ENCODE measurements around the gene CMPK2. TPM values are rescaled to one million over a fixed set of nuclear protein-coding genes. Genes with fewer than 3 reads are reported as not detected.

The CMPK2 gene
- total RNA-seq, 1 experiment from 2014 or later = 5.0 TPM

- no peak for TF ChIP-seq EZH2 (IDR thresholded peaks at IDR 0.05; ENCODE audit: low read length, unreplicated experiment)
- no peak for TF ChIP-seq EZH2phosphoT487 (IDR thresholded peaks at IDR 0.05; ENCODE audit: borderline replicate concordance, low read length)
- no peak for TF ChIP-seq CTCF (conservative IDR thresholded peaks at IDR 0.05; ENCODE audit: low read depth, low read length)
- Histone ChIP-seq H3K36me3 (ENCODE audit: low read depth, low read length) (no peaks in the 10 kb centered on the region), H3K4me3 (ENCODE audit: low read length) (no peak overlapping the region), H3F3A (ENCODE audit: low read length, unreplicated experiment) (no peaks in the 10 kb centered on the region), H3K9ac (ENCODE audit: low read length) (no peak overlapping the region), H3K9me2 (replicated peaks; ENCODE audit: low read length) (no peaks in the 10 kb centered on the region), H3K4me2 (ENCODE audit: low read length) (no peak overlapping the region), H4K20me1 (ENCODE audit: low read length) (no peaks in the 10 kb centered on the region), H2AFZ (ENCODE audit: low read length) (no peak overlapping the region), H3K4me1 (ENCODE audit: insufficient read depth, low read length) (peaks cover 17% of the 10 kb centered on the region), H3K79me2 (ENCODE audit: low read length) (no peaks in the 10 kb centered on the region), H3K27me3 (ENCODE audit: low read length) (peaks cover 18% of the 10 kb centered on the region), H3K27ac (ENCODE audit: low read length) (no peak overlapping the region), H3K9me3 (ENCODE audit: low read length) (no peaks in the 10 kb centered on the region)
- ChIA-PET POLR2A (ENCODE audit: unreplicated experiment) (no interaction called here), CTCF (no interaction called here)
- no peak for DNase-seq
- intact Hi-C loops (cut with micrococcal nuclease) = no loop called here
- ATAC-seq = no peak
- no TSS peak for BruUV-seq (replicated peaks)
Measured at GRCh38 chr2:6824962-6825361, 40.7 kb downstream of the CMPK2 start.

GRCh38 chr2:6823111-6823510, 42.6 kb downstream of the CMPK2 start:
- POLR2A ChIA-PET (ENCODE audit: unreplicated experiment) = no interaction called here
- Histone ChIP-seq H3K79me2 (ENCODE audit: low read length) (no peaks in the 10 kb centered on the region), H3K9me2 (replicated peaks; ENCODE audit: low read length) (no peaks in the 10 kb centered on the region), H3K36me3 (ENCODE audit: low read depth, low read length) (no peaks in the 10 kb centered on the region), H3K9ac (ENCODE audit: low read length) (no peak overlapping the region), H4K20me1 (ENCODE audit: low read length) (no peaks in the 10 kb centered on the region), H3K4me3 (ENCODE audit: low read length) (no peak overlapping the region), H3K4me1 (ENCODE audit: insufficient read depth, low read length) (peaks cover 16% of the 10 kb centered on the region), H3K27ac (ENCODE audit: low read length) (no peak overlapping the region), H3K4me2 (ENCODE audit: low read length) (no peak overlapping the region), H3F3A (ENCODE audit: low read length, unreplicated experiment) (no peaks in the 10 kb centered on the region), H2AFZ (ENCODE audit: low read length) (no peak overlapping the region), H3K27me3 (ENCODE audit: low read length) (peaks cover 36% of the 10 kb centered on the region), H3K9me3 (ENCODE audit: low read length) (no peaks in the 10 kb centered on the region)
- no peak for ATAC-seq
- CTCF ChIA-PET = no interaction called here
- no peak for DNase-seq
- TF ChIP-seq EZH2 (IDR thresholded peaks at IDR 0.05; ENCODE audit: low read length, unreplicated experiment) (no peak), CTCF (conservative IDR thresholded peaks at IDR 0.05; ENCODE audit: low read depth, low read length) (no peak), EZH2phosphoT487 (IDR thresholded peaks at IDR 0.05; ENCODE audit: borderline replicate concordance, low read length) (no peak)
- intact Hi-C loops (cut with micrococcal nuclease) = no loop called here
- BruUV-seq (replicated peaks) = no TSS peak

GRCh38 chr2:6822406-6822805, 43.3 kb downstream of the CMPK2 start:
- Histone ChIP-seq H3K9me3 (ENCODE audit: low read length) (no peaks in the 10 kb centered on the region), H3K9ac (ENCODE audit: low read length) (no peak overlapping the region), H3K27ac (ENCODE audit: low read length) (no peak overlapping the region), H3F3A (ENCODE audit: low read length, unreplicated experiment) (no peaks in the 10 kb centered on the region), H3K4me3 (ENCODE audit: low read length) (no peak overlapping the region), H4K20me1 (ENCODE audit: low read length) (no peaks in the 10 kb centered on the region), H3K4me1 (ENCODE audit: insufficient read depth, low read length) (peaks cover 9% of the 10 kb centered on the region), H3K4me2 (ENCODE audit: low read length) (no peak overlapping the region), H3K36me3 (ENCODE audit: low read depth, low read length) (no peaks in the 10 kb centered on the region), H3K27me3 (ENCODE audit: low read length) (peaks cover 43% of the 10 kb centered on the region), H3K79me2 (ENCODE audit: low read length) (no peaks in the 10 kb centered on the region), H2AFZ (ENCODE audit: low read length) (no peak overlapping the region), H3K9me2 (replicated peaks; ENCODE audit: low read length) (no peaks in the 10 kb centered on the region)
- POLR2A ChIA-PET (ENCODE audit: unreplicated experiment) = interaction anchor here (0.6 kb wide), 1 partner anchor 54 kb away, joined by 3 read pairs; no protein-coding TSS in a partner anchor
- TF ChIP-seq CTCF (conservative IDR thresholded peaks at IDR 0.05; ENCODE audit: low read depth, low read length) (no peak), EZH2 (IDR thresholded peaks at IDR 0.05; ENCODE audit: low read length, unreplicated experiment) (no peak), EZH2phosphoT487 (IDR thresholded peaks at IDR 0.05; ENCODE audit: borderline replicate concordance, low read length) (no peak)
- ATAC-seq (no peak), DNase-seq (no peak)
- no TSS peak for BruUV-seq (replicated peaks)
- intact Hi-C loops (cut with micrococcal nuclease) = no loop called here
- CTCF ChIA-PET = no interaction called here
